ENCODE data around the gene LHFPL3. TPM values are rescaled to one million over a fixed set of nuclear protein-coding genes. Genes with fewer than 3 reads are reported as not detected.
A peak's percentile ranks its signal among the peaks of the same experiment; 100 is the strongest.

Gene LHFPL3
- total and polyA plus RNA-seq, 2 of the 13 experiments (the other 11 are each of a cell fraction or from before 2014, with no cell fraction given), result not detected

DNA sequence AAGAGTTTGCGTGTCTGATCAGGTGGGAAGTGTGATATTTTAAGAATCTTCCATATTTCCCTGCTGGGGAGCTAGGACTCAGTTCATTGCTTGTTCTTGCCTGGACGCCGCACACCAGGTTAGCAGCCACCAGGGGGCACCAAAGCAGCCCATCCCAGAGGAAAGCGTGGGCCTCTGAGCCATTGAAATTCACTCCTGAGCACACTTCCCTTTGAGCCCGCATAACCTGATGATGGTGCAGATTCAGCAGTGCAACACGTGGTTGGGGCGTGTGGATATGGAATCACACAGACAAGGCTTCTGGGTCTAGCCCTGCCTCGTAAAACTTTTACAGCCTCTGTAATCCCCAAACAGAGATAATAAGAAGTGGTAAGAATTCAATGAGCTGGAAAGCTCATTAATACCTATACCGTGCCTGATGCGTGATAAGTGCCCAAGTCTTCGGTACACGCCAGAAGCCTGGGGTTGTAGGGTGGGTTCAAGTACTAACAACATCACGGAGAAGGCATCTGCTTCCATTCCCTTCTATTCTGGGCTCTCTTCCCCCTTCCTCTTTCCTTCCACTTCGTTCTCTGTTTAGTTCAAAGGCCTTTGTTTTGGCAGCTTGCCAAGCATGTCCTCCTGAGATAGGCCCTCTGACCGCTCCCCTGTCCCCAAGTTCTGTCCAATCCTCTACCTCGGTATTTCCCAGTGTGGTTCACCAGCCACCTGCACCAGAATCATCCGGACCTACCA, 555.5 kb downstream of the LHFPL3 start (continued):
- TF ChIP-seq, protein P1, sequence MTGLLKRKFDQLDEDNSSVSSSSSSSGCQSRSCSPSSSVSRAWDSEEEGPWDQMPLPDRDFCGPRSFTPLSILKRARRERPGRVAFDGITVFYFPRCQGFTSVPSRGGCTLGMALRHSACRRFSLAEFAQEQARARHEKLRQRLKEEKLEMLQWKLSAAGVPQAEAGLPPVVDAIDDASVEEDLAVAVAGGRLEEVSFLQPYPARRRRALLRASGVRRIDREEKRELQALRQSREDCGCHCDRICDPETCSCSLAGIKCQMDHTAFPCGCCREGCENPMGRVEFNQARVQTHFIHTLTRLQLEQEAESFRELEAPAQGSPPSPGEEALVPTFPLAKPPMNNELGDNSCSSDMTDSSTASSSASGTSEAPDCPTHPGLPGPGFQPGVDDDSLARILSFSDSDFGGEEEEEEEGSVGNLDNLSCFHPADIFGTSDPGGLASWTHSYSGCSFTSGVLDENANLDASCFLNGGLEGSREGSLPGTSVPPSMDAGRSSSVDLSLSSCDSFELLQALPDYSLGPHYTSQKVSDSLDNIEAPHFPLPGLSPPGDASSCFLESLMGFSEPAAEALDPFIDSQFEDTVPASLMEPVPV (CRISPR knock-in tag; IDR thresholded peaks at IDR 0.05), result no peak
- no peak for TF ChIP-seq CBX2 (IDR thresholded peaks at IDR 0.05; ENCODE audit: low read depth, low read length)
- no peak for TF ChIP-seq CBX2 (CRISPR knock-in tag; IDR thresholded peaks at IDR 0.05; ENCODE audit: low read depth)
- TF ChIP-seq ZNF747 (CRISPR knock-in tag; IDR thresholded peaks at IDR 0.05; ENCODE audit: borderline replicate concordance), result 0 out of 2 replicates have a peak, but pooled peaks have one; percentile 26
- TF ChIP-seq ZC3H4 (CRISPR knock-in tag; IDR thresholded peaks at IDR 0.05; ENCODE audit: borderline replicate concordance), result no peak
- no peak for TF ChIP-seq ZNF547 (CRISPR knock-in tag; IDR thresholded peaks at IDR 0.05)
- no peak for TF ChIP-seq ELF4 (CRISPR knock-in tag; IDR thresholded peaks at IDR 0.05; ENCODE audit: borderline replicate concordance)
- no peak for TF ChIP-seq ZNF281 (CRISPR knock-in tag; IDR thresholded peaks at IDR 0.05; ENCODE audit: borderline replicate concordance)
- TF ChIP-seq SRSF4 (IDR thresholded peaks at IDR 0.05; ENCODE audit: low read depth, low read length, poor library complexity, severe bottlenecking), result no peak
- no peak for TF ChIP-seq HOXA5 (CRISPR knock-in tag; IDR thresholded peaks at IDR 0.05)
- TF ChIP-seq ZNF431 (CRISPR knock-in tag; IDR thresholded peaks at IDR 0.05; ENCODE audit: borderline replicate concordance, low read depth), result no peak
- TF ChIP-seq THRA (CRISPR knock-in tag; IDR thresholded peaks at IDR 0.05; ENCODE audit: borderline replicate concordance), result peak; percentile 32; the same call in 1 of the 2 replicates
- TF ChIP-seq, protein P2, sequence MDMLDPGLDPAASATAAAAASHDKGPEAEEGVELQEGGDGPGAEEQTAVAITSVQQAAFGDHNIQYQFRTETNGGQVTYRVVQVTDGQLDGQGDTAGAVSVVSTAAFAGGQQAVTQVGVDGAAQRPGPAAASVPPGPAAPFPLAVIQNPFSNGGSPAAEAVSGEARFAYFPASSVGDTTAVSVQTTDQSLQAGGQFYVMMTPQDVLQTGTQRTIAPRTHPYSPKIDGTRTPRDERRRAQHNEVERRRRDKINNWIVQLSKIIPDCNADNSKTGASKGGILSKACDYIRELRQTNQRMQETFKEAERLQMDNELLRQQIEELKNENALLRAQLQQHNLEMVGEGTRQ (IDR thresholded peaks at IDR 0.05; ENCODE audit: low read depth, low read length), result peak; percentile 63; the same call in 1 of the 2 replicates
- TF ChIP-seq, protein P2 (CRISPR knock-in tag; IDR thresholded peaks at IDR 0.05; ENCODE audit: borderline replicate concordance), result peak; percentile 50; the same call in 1 of the 2 replicates
- TF ChIP-seq WIZ (CRISPR knock-in tag; IDR thresholded peaks at IDR 0.05), result no peak
- no peak for TF ChIP-seq HIVEP1 (CRISPR knock-in tag; IDR thresholded peaks at IDR 0.05)
- TF ChIP-seq ZNF30 (CRISPR knock-in tag; IDR thresholded peaks at IDR 0.05), result no peak
- TF ChIP-seq, protein P3, sequence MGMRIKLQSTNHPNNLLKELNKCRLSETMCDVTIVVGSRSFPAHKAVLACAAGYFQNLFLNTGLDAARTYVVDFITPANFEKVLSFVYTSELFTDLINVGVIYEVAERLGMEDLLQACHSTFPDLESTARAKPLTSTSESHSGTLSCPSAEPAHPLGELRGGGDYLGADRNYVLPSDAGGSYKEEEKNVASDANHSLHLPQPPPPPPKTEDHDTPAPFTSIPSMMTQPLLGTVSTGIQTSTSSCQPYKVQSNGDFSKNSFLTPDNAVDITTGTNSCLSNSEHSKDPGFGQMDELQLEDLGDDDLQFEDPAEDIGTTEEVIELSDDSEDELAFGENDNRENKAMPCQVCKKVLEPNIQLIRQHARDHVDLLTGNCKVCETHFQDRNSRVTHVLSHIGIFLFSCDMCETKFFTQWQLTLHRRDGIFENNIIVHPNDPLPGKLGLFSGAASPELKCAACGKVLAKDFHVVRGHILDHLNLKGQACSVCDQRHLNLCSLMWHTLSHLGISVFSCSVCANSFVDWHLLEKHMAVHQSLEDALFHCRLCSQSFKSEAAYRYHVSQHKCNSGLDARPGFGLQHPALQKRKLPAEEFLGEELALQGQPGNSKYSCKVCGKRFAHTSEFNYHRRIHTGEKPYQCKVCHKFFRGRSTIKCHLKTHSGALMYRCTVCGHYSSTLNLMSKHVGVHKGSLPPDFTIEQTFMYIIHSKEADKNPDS (CRISPR knock-in tag; IDR thresholded peaks at IDR 0.05), result no peak
